Left lobe of liver (tissue), 2 donors: ENCODE data around the gene MAP7. TPM values are rescaled to one million over a fixed set of nuclear protein-coding genes. Genes with fewer than 3 reads are reported as not detected.

Source experiments
- ATAC-seq: fragments of 200-7000 bp; cut with Tn5 transposase; one replicate; pipeline ENCODE4 v1.9.1; 2020; ENCODE audit warnings: mild to moderate bottlenecking, moderate library complexity
- DNase-seq: peaks from one replicate; pipeline ENCODE4 v3.0.0-alpha.2; 2020; ENCODE audit warnings: low spot score
- total RNA-seq: library from RNA; stranded (reverse); gene quantifications from one replicate; pipeline ENCODE4 v1.2.1, GENCODE V29; 2021
- donor health status: DM: no; HTN: no; CAD: no; lungs with moderate emphysema.
- donor health status: DM: no; HTN: yes; CAD: no.

The MAP7 gene
- total RNA-seq, 1 donor from 2014 or later: 18.1 TPM

DNA sequence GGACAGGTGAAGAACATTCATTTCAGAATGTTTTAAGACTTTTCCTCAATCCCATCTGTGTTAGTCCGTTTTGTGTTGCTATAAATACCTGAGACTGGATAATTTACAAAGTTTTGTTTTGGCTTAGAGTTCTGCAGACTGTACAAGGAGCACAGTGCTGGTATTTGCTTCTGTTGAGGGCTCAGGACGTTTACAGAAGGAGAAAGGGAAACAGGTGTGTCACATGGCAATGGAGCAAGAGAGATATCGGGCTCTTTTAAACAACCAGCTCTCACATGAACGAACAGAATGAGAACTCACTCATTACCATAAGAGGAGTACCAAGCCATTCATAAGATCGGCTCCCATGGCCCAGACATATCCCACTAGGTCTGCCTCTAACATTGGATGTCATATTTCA, 16.7 kb downstream of the MAP7 start:
- DNase-seq (no peak), ATAC-seq (no peak)

DNA sequence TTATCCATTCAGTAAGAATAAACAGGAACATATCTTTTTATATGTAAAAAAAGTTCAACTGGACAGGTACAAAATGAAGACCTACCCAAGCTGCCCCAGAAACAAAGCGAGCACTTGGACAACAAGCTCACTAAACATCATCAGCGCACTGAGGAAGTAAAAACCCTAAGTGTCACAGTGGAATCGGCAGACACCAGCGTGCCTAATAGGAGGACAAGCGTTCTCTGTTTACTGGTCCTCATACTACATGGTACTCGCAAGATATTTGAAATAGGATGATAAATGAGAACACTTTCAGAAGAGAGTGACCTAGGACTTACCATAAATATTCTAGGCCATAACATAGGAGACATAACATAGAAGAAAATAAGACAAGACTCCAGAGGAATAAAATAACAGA, 18.2 kb downstream of the MAP7 start:
- DNase-seq (no peak), ATAC-seq (no peak)

DNA sequence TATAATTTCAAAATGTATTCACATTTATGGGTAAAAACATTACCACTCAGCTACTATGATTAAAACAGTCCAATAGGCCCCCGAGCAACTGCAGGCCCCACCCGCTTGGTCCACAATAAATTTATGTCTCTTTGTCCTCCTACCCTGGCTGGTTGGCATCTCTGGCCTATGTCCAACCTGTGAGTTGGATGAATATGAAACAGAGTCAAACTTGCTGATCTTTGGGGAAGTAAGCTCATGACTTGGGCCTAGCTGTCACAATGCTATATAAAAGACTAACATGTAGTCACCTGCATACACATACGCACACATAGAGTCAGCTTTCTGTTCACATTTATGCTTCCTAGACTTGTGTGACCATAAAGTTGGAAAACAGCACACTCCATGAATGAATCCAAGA, 20.5 kb downstream of the MAP7 start:
- no peak for ATAC-seq

DNA sequence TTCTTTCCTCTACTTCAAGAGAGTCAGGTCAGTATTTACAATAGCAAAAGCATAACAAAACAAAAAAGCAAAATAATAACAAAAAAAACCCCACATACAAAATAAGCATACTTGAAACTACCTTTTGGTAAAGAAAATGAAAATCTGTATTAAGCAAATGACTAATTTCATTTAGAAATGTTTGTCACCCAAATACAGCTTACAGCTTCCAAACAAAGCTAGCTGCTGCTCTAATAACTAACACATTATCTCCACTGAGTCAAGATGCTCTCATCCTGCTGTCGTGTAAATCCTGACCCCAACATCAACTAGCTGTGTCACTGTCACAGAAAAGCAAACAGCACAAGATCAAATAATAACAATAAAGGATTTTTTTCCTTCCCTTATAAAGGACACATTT, 21.7 kb downstream of the MAP7 start:
- no peak for DNase-seq
- no peak for ATAC-seq

More for the DNA sequence above, 20.5 kb downstream of the MAP7 start:
- DNase-seq: no peak

DNA sequence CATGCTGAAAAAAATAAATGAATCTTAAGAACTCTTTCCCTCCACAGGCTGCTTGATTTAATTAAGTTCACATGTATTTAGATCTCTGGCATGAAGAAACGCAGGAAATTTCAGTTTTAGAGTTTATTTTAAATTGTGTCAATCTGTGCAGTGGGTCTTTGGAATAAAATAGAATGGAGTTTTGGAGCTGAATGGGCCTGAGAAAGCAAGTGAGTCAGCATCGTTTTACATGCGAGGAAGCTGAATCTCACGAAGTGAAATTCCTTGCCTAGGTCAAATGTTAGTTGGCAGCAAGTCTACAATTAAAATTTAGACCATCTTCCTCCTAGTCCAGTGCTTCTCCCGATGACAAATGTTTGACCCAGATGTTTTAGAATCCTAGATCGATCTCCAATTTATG, 22.4 kb downstream of the MAP7 start:
- ATAC-seq: no peak
- no peak for DNase-seq

DNA sequence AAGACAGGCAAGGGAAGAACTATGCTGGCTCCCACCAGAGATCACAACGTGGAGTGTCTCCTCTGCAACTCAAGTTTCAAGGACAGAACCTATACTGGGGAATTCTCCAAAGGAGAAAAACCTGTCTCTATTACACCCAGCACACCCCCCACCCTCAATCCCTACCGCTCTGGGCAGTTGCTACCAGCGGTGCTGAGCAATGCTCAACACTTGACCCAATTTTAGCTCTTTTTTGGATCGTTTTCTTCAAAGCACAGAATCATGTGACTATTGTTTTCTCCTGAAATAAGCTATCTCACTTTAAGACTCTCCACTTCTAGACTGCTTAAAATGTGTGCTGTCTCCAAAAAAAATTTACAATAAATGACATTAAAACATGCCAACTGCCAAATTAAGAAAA, 23.3 kb downstream of the MAP7 start:
- ATAC-seq: no peak
- DNase-seq: no peak

DNA sequence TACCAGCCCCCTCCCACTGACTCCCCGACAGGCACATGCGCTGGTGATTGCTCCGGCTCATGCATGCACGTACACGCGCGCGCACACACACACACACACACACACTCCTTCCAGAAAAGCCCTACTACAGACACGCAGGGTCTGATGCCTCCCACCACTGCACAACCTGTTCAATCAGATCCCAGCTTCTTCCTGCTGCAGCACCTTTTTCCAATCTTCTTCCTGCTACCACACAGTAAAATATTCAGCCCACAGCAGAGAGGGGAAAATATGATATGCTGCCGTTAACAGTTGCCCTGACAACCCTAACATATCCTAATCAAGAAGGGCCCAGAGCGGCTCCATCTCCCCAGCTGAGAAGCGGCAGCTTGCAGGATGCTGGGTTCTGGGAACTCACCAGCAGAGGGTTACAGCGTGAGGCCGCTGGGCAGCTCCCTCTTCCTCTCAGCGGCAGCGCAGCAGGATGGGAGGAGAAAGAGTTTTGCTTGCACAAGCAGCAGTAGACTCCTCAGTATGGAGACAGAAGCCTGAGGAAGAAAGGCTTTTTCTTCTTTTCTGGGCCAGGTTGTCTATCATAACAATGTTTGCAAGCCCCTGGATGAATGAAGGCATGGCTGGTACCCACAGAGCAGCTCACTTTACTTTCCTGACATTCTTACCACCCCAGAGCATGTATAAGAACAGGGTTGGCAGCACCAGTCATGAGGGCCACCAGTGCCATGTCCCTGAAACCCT, 23.9 kb downstream of the MAP7 start:
- no peak for DNase-seq

DNA sequence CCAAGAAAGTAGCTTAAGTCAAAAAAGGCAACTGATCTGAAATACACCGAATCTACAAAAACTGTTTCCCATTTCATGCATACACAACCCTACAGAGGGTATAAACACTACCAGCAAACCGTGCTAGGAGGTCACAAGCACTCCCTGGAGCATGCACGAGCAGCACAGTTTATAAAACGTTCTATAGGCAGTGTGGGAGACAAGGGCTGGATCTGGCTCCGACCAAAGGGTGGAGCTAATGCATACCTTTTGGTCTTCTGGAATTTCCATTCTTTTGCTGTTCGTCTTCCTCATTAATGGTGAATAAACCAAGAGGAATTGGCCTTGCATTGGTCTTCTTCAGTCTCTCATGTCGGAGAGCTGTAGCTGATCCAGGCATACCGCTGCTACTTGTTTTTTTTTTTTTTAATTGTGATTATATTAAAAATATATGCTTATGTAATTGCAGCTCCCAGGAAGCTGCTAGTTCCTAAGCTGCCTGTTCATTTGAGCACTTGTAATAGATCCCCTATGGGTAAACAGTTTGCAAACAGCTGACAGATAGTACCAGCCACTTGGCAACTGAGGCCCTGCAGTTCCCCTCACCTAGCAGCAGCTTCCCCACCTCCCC, 24.5 kb downstream of the MAP7 start:
- ATAC-seq (no peak), DNase-seq (no peak)

More for the DNA sequence above, 23.9 kb downstream of the MAP7 start:
- peak; percentile 44 for ATAC-seq

DNA sequence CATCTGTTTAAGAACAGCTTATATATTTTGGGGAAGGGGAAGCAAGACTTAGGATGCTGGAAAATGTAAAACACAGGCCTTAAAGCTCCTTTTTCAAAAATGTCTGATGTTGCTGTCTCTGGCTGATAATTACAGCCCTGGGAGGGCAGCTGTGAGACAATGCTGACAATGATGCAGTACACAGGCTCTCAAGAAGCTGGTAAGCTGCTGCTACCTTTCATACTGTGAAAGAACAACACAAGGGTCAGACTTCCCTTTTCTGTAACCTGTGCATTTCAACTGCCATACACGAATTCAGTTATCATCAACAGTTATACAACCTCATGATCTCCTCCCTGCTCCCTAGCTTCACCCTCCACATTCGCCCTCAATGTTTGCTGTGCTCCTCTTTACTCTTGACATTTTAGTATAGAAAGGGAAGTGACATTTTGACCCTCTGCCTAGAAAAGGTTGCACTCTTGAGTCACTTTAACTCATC, 25.2 kb downstream of the MAP7 start:
- ATAC-seq (peak; percentile 30), DNase-seq (no peak)

DNA sequence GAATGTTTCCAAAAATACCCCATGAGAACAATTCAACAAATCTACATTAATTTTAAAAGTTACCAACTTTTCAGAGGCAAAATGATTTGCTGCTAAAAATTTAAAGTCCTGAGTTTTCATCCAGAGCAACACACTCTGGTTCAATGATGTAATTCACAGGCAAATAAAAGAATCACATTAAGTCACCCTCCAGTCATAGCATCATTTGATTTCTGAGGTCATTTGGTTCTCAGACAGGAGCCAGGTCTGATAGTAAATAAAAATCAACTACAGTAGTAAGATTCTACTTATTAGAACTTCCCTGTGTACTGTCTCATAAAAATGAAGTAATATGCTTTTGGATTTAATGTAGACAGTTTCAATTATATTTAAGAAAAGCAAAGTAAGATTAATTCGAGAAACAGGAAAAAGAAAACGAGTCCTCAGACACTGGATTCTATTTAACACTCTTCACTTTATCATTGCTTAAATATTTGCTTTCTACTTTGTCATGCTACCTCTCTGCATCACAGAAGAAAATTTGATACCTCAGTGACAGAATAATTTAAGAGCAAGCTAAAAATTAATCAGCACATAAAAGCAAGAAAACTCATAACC, 25.8 kb downstream of the MAP7 start:
- DNase-seq (no peak), ATAC-seq (no peak)

DNA sequence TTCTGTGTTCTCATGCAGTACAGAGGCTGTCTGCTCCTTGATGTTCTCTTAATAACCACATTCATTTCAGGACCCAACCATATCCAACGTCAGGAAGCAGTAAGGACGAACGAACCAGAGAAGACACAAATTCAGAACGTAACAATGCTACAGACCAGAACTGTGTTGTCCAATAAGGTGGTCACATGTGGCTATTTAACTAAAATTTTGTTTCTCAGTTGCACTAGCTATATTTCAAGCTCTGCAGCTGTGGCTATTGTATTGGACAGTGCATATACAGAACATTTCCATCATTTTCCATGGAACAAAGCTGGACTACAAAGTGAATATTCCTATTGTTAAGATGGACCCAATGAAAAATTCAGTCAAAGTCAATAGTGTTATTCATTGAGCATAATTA, 27.0 kb downstream of the MAP7 start:
- ATAC-seq (no peak), DNase-seq (no peak)

DNA sequence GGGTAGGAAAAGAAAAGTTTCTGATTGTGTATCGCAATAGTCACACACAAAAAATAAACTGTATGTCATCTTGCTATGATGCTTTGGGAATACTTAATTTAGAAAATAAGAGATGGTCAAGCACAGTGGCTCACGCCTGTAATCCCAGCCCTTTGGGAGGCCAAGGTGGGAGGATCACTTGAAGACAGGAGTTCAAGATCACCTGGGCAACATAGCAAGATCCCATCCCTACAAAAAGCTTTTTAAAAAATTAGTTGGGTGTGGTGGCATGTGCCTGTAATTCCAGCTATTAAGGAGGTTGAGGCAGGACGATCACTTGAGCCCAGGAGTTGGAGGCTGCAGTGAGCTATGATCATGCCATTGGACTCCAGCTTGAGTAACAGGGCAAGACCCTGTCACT, 27.6 kb downstream of the MAP7 start:
- ATAC-seq: no peak
- DNase-seq: no peak

DNA sequence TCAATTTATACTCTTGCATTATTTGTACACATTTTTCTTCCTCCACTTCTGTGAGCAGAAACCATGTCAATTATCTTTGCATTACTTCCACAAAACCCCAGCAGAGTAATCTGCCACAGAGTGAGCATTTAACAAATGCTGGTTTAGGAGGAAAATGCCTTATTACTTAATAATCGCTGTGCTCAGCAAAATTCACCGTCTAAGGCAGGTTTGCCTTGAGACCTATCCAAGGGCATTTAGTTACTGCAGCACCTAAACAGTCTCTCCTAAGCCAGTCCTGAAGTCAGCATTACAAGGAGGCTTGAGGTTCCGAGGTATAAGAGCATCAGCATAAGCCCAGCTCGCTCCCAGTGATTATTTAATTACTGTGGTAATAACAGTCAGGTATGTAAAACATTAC, 28.3 kb downstream of the MAP7 start:
- ATAC-seq (no peak), DNase-seq (no peak)

DNA sequence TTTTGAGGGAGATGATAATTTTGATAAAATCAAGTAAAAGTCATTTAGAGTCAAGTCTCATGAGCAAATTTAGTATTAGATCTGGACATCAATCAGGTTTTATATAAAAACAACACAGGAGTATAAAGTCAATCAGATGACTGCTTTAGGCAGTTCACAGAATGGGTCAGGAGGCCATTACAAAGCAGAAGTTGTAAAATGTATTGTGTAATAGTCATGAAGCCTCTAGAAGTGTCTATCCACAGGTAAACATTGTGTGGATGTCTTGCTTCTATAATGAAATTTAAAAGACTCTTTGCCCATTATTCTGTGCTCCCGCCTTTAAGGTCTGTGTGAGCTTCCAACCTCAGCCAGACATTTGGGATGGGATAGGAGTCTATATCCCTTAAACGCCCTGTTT, 28.8 kb downstream of the MAP7 start:
- ATAC-seq: peak; percentile 56

DNA sequence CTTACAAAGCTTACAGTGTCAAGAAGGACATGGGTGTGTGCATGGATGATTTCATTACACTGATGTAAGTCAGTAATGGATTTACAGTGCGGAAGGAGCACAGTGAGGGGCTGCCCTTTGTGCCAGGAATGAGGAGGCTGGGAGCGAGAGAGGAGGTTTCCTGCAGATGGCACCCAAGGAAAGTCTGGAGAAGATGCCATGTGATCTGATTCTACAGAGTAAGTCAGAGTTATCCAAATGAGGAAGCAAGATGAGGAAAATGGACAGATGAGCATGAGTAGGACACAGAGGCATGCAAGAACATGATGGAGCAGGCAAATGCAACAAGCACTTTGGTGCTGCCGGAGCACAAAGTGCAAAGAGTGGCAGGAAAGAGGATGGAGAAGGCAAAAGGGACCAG, 29.7 kb downstream of the MAP7 start:
- ATAC-seq: no peak
- no peak for DNase-seq

More for the DNA sequence above, 28.8 kb downstream of the MAP7 start:
- no peak for DNase-seq

DNA sequence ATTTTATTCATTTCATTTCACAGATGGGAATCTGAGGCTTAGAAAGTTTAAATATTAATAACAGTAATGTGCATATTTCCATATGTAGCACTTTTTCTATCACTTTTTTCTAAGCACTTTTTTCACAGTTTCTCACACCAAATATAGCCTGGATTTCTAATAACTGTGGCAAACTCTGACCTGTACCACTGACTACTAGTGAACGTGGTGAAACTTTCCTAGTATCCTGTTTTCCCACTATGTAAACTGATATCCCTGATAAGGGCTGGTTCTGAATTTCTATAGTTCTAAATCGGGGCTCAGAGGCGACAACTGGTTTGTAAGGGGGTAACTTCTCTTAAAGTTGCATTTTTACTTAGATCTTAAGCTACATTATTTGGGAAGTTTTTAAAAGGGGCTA, 32.6 kb downstream of the MAP7 start:
- ATAC-seq: peak; percentile 60
- no peak for DNase-seq

DNA sequence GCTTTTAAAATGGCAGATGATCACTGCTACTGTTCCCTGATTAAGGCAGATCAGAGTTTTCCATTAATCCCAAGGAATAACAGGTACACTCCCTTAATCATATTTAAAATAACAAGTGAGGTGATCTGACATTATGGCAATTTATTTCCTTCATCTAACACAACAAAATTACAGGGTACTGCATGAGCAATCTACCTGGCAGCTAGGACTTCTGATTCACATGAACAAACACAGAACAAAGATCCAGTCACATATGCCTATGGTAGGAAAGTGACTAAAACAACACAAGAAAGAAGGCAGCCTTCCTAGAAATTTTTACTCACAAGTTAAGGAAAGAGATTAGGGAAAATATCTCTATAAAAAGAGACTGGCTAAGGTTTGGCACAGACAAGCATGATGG, 33.2 kb downstream of the MAP7 start:
- no peak for ATAC-seq
- no peak for DNase-seq

DNA sequence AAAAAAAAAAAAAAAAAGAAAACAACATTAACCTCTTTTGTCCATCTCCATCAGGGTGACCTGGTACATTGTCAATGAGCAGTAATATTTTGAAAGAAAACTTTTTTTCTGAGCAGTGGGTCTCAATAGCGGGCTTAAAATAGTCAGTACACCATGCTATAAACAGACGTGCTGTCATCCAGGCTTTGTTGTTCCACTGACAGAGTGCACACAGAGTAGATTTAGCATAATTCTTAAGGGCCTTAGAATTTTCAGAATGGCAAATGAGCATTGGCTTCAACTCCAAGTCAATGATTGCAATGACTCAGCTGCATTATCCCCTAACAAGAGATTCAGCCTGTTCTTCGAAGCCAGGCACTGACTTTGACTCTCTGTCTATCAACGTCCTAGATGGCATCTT, 35.6 kb downstream of the MAP7 start:
- DNase-seq: no peak
- no peak for ATAC-seq

DNA sequence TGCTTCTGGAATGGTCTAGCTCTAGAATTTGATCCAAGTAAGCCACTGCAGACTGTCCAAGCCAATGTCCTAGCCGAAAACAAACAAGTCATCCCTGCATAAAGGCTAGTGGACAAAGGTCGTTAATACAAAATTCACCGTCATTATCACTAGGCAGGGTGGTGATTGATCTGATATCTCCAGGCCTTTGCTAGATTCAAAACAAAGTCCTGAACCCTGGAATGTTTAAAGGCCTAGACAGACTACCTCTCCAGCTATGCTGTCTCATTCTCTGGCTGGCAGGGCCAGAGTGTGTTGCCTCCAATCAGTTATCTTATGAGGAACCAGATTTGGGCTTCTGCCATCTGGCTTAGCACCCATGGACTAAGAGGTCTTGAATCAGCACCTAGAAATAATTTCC, 38.3 kb downstream of the MAP7 start:
- peak; percentile 89 for ATAC-seq
- DNase-seq: peak; percentile 86

DNA sequence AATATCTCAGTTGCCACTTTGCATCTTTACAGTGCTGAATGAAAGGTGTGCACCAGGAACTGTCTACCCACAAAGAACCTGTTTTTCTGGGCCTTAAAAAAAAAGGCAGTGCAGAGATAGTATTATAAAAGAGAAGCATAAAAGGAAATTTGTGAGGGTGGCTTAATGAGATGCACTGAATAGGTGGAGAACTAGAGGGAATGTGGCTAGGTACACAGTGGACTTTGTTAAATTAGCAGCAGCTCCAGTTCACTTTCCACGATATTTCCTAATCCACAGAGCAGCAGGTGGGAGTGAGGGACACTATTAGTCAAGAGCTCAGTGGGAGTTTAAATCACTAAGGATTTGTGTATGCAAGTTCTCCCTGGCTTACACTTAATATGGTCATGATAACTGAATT, 38.8 kb downstream of the MAP7 start:
- ATAC-seq: peak; percentile 63
- no peak for DNase-seq

DNA sequence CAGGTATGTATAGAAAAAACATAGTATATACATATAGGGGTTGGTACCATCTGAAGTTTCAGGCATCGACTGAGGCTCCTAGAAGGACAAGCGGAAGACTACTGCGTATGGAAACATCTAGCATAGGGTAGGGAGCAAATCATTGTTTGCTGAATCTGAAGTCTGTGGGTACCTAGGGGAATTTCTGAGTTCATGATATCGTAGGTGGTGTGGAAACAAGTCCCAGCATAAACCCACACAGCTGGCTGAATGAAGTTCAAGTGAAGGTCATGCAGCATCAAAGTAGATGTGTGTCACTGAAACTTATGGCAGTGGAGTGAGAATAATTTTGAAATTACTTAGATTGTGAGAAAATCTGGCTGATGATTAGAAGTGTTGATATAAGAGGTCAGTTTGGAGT, 39.4 kb downstream of the MAP7 start:
- DNase-seq (no peak), ATAC-seq (peak; percentile 6)

DNA sequence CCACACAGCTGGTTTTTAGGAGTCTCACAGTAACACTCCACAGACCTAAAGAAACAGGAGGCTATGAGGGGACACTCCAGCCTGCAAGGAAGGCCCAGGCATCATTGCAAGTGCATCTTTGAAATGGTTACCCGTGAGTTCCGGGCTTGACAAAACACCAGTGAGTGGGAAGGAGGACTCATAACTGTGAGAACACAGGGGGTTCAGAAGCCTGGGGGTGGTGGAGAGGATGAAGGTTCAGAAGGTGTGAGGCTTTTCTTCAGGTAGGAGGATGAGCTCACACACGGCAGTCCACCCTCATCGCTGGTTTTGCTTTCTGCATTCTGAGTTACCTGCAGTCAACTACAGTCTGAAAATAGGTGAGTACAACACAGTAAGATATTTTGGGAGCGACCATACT, 39.9 kb downstream of the MAP7 start:
- no peak for DNase-seq
- ATAC-seq: no peak
